BLaER1 (cell line): Measurements from ENCODE around the gene KCNF1.
"Not testable (repeated sequence)": the region's sequence is repeated elsewhere in the genome, so short reads cannot be mapped to it uniquely, and the experiment has no call there.

Experiments
- H3K27ac ChIP-seq: shearing (Covaris generic); formaldehyde crosslinking; 2 replicates; pipeline ENCODE4 v1.8.1; 2022
- H3K27me3 ChIP-seq: shearing (Covaris generic); formaldehyde crosslinking; 2 replicates; pipeline ENCODE4 v1.8.1; 2022
- H3K36me3 ChIP-seq: shearing (Covaris generic); formaldehyde crosslinking; 2 replicates; pipeline ENCODE4 v1.8.1; 2022
- H3K4me1 ChIP-seq: shearing (Covaris generic); formaldehyde crosslinking; 2 replicates; pipeline ENCODE4 v1.8.1; 2022
- H3K4me2 ChIP-seq: shearing (Covaris generic); formaldehyde crosslinking; 2 replicates; pipeline ENCODE4 v1.8.1; 2022
- H3K4me3 ChIP-seq: shearing (Covaris generic); formaldehyde crosslinking; 2 replicates; pipeline ENCODE4 v1.8.1; 2022
- H3K9ac ChIP-seq: shearing (Covaris generic); formaldehyde crosslinking; 2 replicates; pipeline ENCODE4 v1.8.1; 2022
- H3K9me3 ChIP-seq: shearing (Covaris generic); formaldehyde crosslinking; 2 replicates; pipeline ENCODE4 v1.8.1; 2022
- H4K20me1 ChIP-seq: shearing (Covaris generic); formaldehyde crosslinking; 2 replicates; pipeline ENCODE4 v1.8.1; 2022
- Cebpa-rat ChIP-seq: shearing (Covaris generic); IDR thresholded peaks from 2 replicates; pipeline ENCODE4 v1.8.1; 2022

The KCNF1 gene

GRCh38 chr2:10948188-10948564 lies 36.4 kb downstream of the KCNF1 start:
- Histone ChIP-seq H3K27me3 (no peaks in the 10 kb centered on the region), H3K4me2 (peak overlapping the region; percentile 66; the same call in 1 of the 2 replicates), H3K9ac (no peak overlapping the region), H3K36me3 (no peaks in the 10 kb centered on the region), H3K4me3 (no peak overlapping the region), H3K4me1 (peaks cover 35% of the 10 kb centered on the region), H3K9me3 (peaks cover 20% of the 10 kb centered on the region), H3K27ac (no peak overlapping the region), H4K20me1 (no peaks in the 10 kb centered on the region)
- no peak for TF ChIP-seq Cebpa-rat

- Histone ChIP-seq H3K4me2 (no peak overlapping the region), H3K36me3 (no peaks in the 10 kb centered on the region), H3K27me3 (no peaks in the 10 kb centered on the region), H3K27ac (no peak overlapping the region), H3K4me3 (no peak overlapping the region), H4K20me1 (no peaks in the 10 kb centered on the region), H3K4me1 (peaks cover 35% of the 10 kb centered on the region), H3K9me3 (peaks cover 26% of the 10 kb centered on the region), H3K9ac (no peak overlapping the region)
- no peak for TF ChIP-seq Cebpa-rat
Observed at GRCh38 chr2:10948606-10949230, 37.0 kb downstream of the KCNF1 start.

GRCh38 chr2:10949835-10950234 lies 38.1 kb downstream of the KCNF1 start:
- H3K4me1 ChIP-seq, result peaks cover 35% of the 10 kb centered on the region
- H3K9me3 ChIP-seq, result peaks cover 30% of the 10 kb centered on the region
- H3K4me2 ChIP-seq, result no peak overlapping the region
- TF ChIP-seq Cebpa-rat, result no peak
- no peak overlapping the region for H3K4me3 ChIP-seq
- no peak overlapping the region for H3K27ac ChIP-seq
- no peaks in the 10 kb centered on the region for H3K36me3 ChIP-seq
- H4K20me1 ChIP-seq, result no peaks in the 10 kb centered on the region
- H3K9ac ChIP-seq, result no peak overlapping the region
- H3K27me3 ChIP-seq, result no peaks in the 10 kb centered on the region

- no peaks in the 10 kb centered on the region for H3K27me3 ChIP-seq
Observed at GRCh38 chr2:10951558-10952414, 40.1 kb downstream of the KCNF1 start.

GRCh38 chr2:10954416-10954815 lies 42.7 kb downstream of the KCNF1 start:
- Histone ChIP-seq H3K9me3 (peaks cover 30% of the 10 kb centered on the region), H3K4me2 (no peak overlapping the region), H3K27ac (no peak overlapping the region), H3K36me3 (no peaks in the 10 kb centered on the region), H3K9ac (no peak overlapping the region), H3K4me3 (no peak overlapping the region), H3K27me3 (no peaks in the 10 kb centered on the region), H4K20me1 (no peaks in the 10 kb centered on the region), H3K4me1 (peaks cover 11% of the 10 kb centered on the region; the same call in 1 of the 2 replicates)
- no peak for TF ChIP-seq Cebpa-rat

More at GRCh38 chr2:10951558-10952414, 40.1 kb downstream of the KCNF1 start:
- H3K36me3 ChIP-seq, result no peaks in the 10 kb centered on the region
- H3K9me3 ChIP-seq, result peaks cover 30% of the 10 kb centered on the region
- no peak overlapping the region for H3K9ac ChIP-seq
- H3K4me3 ChIP-seq, result no peak overlapping the region
- no peak overlapping the region for H3K27ac ChIP-seq
- TF ChIP-seq Cebpa-rat, result no peak
- no peaks in the 10 kb centered on the region for H4K20me1 ChIP-seq
- peaks cover 28% of the 10 kb centered on the region for H3K4me1 ChIP-seq
- no peak overlapping the region for H3K4me2 ChIP-seq

- TF ChIP-seq Cebpa-rat, result no peak
- Histone ChIP-seq H3K36me3 (no peaks in the 10 kb centered on the region), H3K9me3 (peaks cover 25% of the 10 kb centered on the region), H3K27me3 (no peaks in the 10 kb centered on the region), H3K4me2 (no peak overlapping the region), H3K4me1 (peaks cover 11% of the 10 kb centered on the region; the same call in 1 of the 2 replicates), H3K9ac (no peak overlapping the region), H3K27ac (no peak overlapping the region), H3K4me3 (no peak overlapping the region), H4K20me1 (no peaks in the 10 kb centered on the region)
Observed at GRCh38 chr2:10954856-10955818, 43.4 kb downstream of the KCNF1 start.

- TF ChIP-seq Cebpa-rat, result no peak
- peaks cover 20% of the 10 kb centered on the region for H3K9me3 ChIP-seq
- H3K27ac ChIP-seq, result no peak overlapping the region
- H3K9ac ChIP-seq, result no peak overlapping the region
- H3K4me3 ChIP-seq, result no peak overlapping the region
- no peaks in the 10 kb centered on the region for H3K27me3 ChIP-seq
- H3K4me1 ChIP-seq, result peaks cover 20% of the 10 kb centered on the region
- no peaks in the 10 kb centered on the region for H4K20me1 ChIP-seq
- no peak overlapping the region for H3K4me2 ChIP-seq
- no peaks in the 10 kb centered on the region for H3K36me3 ChIP-seq
Observed at GRCh38 chr2:10956006-10956790, 44.5 kb downstream of the KCNF1 start.

GRCh38 chr2:10957391-10957790 lies 45.7 kb downstream of the KCNF1 start:
- Histone ChIP-seq H3K4me2 (no peak overlapping the region), H3K27me3 (no peaks in the 10 kb centered on the region), H3K9ac (no peak overlapping the region), H4K20me1 (no peaks in the 10 kb centered on the region), H3K4me1 (peaks cover 10% of the 10 kb centered on the region; the same call in 1 of the 2 replicates), H3K27ac (no peak overlapping the region), H3K9me3 (peaks cover 17% of the 10 kb centered on the region), H3K4me3 (no peak overlapping the region), H3K36me3 (no peaks in the 10 kb centered on the region)
- TF ChIP-seq Cebpa-rat, result no peak

- not testable (repeated sequence) for H3K36me3 ChIP-seq, H3K4me2 ChIP-seq, H3K27me3 ChIP-seq, H3K9me3 ChIP-seq, H3K9ac ChIP-seq, H3K4me3 ChIP-seq, H4K20me1 ChIP-seq, H3K27ac ChIP-seq
- H3K4me1 ChIP-seq, result peaks cover 17% of the 10 kb centered on the region
Observed at GRCh38 chr2:10958452-10958851, 46.7 kb downstream of the KCNF1 start.
